CD14-positive monocyte (primary cell): ENCODE measurements around the gene ILDR1. TPM values are rescaled to one million over a fixed set of nuclear protein-coding genes. Genes with fewer than 3 reads are reported as not detected.

Experiments
- DNase-seq, 3 donors: peaks; one replicate each; pipeline ENCODE4 v3.0.0-alpha.2; 2011 to 2022
- H2AFZ ChIP-seq: 2 replicates; pipeline ENCODE4 v1.6.0; 2012; ENCODE audit warnings: mild to moderate bottlenecking, low read depth, low read length, inconsistent platforms; ENCODE audit not compliant: insufficient read depth, poor library complexity, severe bottlenecking
- H3K27ac ChIP-seq, 2 donors: 1 replicate in 1 of 2; 2 replicates in 1 of 2; pipeline ENCODE4 v1.5.1; 2012 to 2013; ENCODE audit warnings: low read length in 2 of 2, control low read depth in 1 of 2, inconsistent platforms in 1 of 2, low read depth in 1 of 2, mild to moderate bottlenecking in 1 of 2
- H3K27me3 ChIP-seq, 2 donors: one replicate each; pipeline versions ENCODE4 v1.6.0 to v1.6.1; 2011 to 2013; ENCODE audit warnings: low read length in 2 of 2; ENCODE audit not compliant: control insufficient read depth in 2 of 2, insufficient read depth in 2 of 2
- H3K36me3 ChIP-seq, 2 donors: replicated peaks in 1 of 2; 1 replicate in 1 of 2; 2 replicates in 1 of 2; pipeline versions ENCODE4 v1.5.1 to v1.6.1; 2012 to 2013; ENCODE audit warnings: low read length in 2 of 2, control low read depth in 1 of 2, inconsistent platforms in 1 of 2, mild to moderate bottlenecking in 1 of 2; ENCODE audit not compliant: insufficient read depth in 2 of 2, control insufficient read depth in 1 of 2
- H3K4me1 ChIP-seq, 2 donors: 1 replicate in 1 of 2; 2 replicates in 1 of 2; pipeline versions ENCODE4 v1.5.1 to v1.6.1; 2012 to 2013; ENCODE audit warnings: low read length in 2 of 2, control low read depth in 1 of 2, inconsistent platforms in 1 of 2, mild to moderate bottlenecking in 1 of 2, moderate library complexity in 1 of 2; ENCODE audit not compliant: insufficient read depth in 2 of 2, control insufficient read depth in 1 of 2
- H3K4me2 ChIP-seq: replicated peaks from 2 replicates; pipeline ENCODE3; 2012; ENCODE audit warnings: low read length, moderate library complexity, mild to moderate bottlenecking; ENCODE audit not compliant: poor library complexity, severe bottlenecking; ENCODE audit errors: extremely low read depth
- H3K4me3 ChIP-seq, 3 experiments: fragments of 200-600 bp in 1 of 3; sonication (generic) in 1 of 3; replicated peaks in 1 of 3; 1 replicate in 2 of 3; 2 replicates in 1 of 3; pipeline ENCODE4 v1.5.1; 2011 to 2013; ENCODE audit warnings: low read length in 3 of 3, mild to moderate bottlenecking in 3 of 3, control low read depth in 2 of 3, low read depth in 2 of 3, inconsistent platforms in 1 of 3, moderate library complexity in 1 of 3
- H3K79me2 ChIP-seq: 2 replicates; pipeline ENCODE4 v1.6.0; 2012; ENCODE audit warnings: mild to moderate bottlenecking, control low read depth, inconsistent platforms, low read length, moderate library complexity; ENCODE audit not compliant: insufficient read depth
- H3K9ac ChIP-seq: 2 replicates; pipeline ENCODE4 v1.6.0; 2017; ENCODE audit warnings: low read length, mild to moderate bottlenecking; ENCODE audit not compliant: insufficient read depth, poor library complexity, severe bottlenecking
- H3K9me3 ChIP-seq, 2 donors: replicated peaks in 1 of 2; 1 replicate in 1 of 2; 2 replicates in 1 of 2; pipeline versions ENCODE4 v1.5.1 to v1.6.1; 2012 to 2013; ENCODE audit warnings: low read length in 2 of 2, control low read depth in 1 of 2; ENCODE audit not compliant: control insufficient read depth in 1 of 2, insufficient read depth in 1 of 2
- H4K20me1 ChIP-seq: 2 replicates; pipeline ENCODE4 v1.6.0; 2012; ENCODE audit warnings: mild to moderate bottlenecking, low read length, control low read depth, moderate library complexity; ENCODE audit not compliant: insufficient read depth
- H3K27ac Mint-ChIP-seq, 7 donors: one replicate each; pipeline ENCODE4 v1.8.0; 2020; ENCODE audit warnings: mild to moderate bottlenecking in 7 of 7, mixed read lengths in 7 of 7, moderate library complexity in 6 of 7, inconsistent platforms in 2 of 7
- H3K27me3 Mint-ChIP-seq, 3 donors: one replicate each; pipeline ENCODE4 v1.8.0; 2021 to 2022; ENCODE audit warnings: low read depth in 3 of 3, mild to moderate bottlenecking in 3 of 3, mixed read lengths in 3 of 3, moderate library complexity in 3 of 3, inconsistent platforms in 1 of 3
- H3K36me3 Mint-ChIP-seq, 2 donors: one replicate each; pipeline ENCODE4 v1.8.0; 2020; ENCODE audit warnings: mixed read lengths in 2 of 2, inconsistent platforms in 1 of 2, mild to moderate bottlenecking in 1 of 2
- H3K4me1 Mint-ChIP-seq: one replicate; pipeline ENCODE4 v1.8.0; 2020; ENCODE audit warnings: mild to moderate bottlenecking, mixed read lengths
- H3K4me3 Mint-ChIP-seq, 2 donors: one replicate each; pipeline ENCODE4 v1.8.0; 2020; ENCODE audit warnings: mild to moderate bottlenecking in 2 of 2, mixed read lengths in 2 of 2, moderate library complexity in 1 of 2
- H3K9me3 Mint-ChIP-seq, 7 donors: one replicate each; pipeline ENCODE4 v1.8.0; 2020 to 2022; ENCODE audit warnings: mixed read lengths in 7 of 7, mild to moderate bottlenecking in 6 of 7, moderate library complexity in 6 of 7, inconsistent platforms in 2 of 7
- CTCF ChIP-seq: fragments of 200-600 bp; IDR thresholded peaks from one replicate; pipeline ENCODE4 v1.8.0; 2022; ENCODE audit warnings: antibody characterized with exemption, mild to moderate bottlenecking
- WGBS: methylation state at CpG from one replicate; pipeline ENCODE4 v1.1.5; 2013; ENCODE audit warnings: missing lambda C conversion rate; ENCODE audit not compliant: insufficient coverage; 5-methylcytosine and 5-hydroxymethylcytosine counted together
- intact Hi-C, 2 donors: fragments of 100-400 bp; cut with micrococcal nuclease; formaldehyde crosslinking; loops; one replicate each; pipeline versions ENCODE4 v1.15.0 to v1.15.1; 2023
- polyA plus RNA-seq, 3 donors: library from polyadenylated mRNA; depleted of rRNA in 1 of 3; unstranded in 2 of 3; stranded (reverse) in 1 of 3; fragments of 300-500 nt in 2 of 3; fragments of >200 nt in 1 of 3; fragmentation: Illumina TruSeq in 2 of 3; gene quantifications; 1 replicate in 2 of 3; 2 replicates in 1 of 3; pipeline ENCODE4 v1.2.3, GENCODE V29; 2012 to 2021

ILDR1 gene
- polyA plus RNA-seq, 3 donors = 0.12 to 0.28 (median 0.20) TPM

DNA sequence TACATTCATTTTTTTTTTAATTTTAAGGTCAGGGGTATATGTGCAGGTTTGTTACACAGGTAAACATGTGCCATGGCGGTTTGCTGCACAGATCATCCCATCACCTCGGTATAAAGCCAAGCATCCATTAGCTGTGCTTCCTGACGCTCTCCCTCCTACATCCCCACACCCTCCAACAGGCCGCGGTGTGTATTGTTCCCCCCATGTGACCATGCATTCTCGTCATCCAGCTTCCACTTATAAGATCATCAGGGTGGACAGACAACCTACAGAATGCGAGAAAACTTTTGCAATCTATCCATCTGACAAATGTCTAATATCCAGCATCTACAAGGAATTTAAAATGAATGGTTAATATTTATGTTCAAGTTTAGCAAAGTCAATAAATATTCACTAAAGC lies 19.4 kb downstream of the ILDR1 start:
- no peak for DNase-seq
- no peaks in the 10 kb centered on the region for H3K27me3 ChIP-seq
- H3K4me3 ChIP-seq = peak overlapping the region; percentile 12 to 68 (median 63)
- Mint-ChIP-seq H3K27me3 (peaks cover 0 to 5% (median 0%) of the 10 kb centered on the region in 3 donors), H3K4me3 (peak overlapping the region; percentile 70 to 76), H3K9me3 (peaks cover 0 to 2% (median 0%) of the 10 kb centered on the region in 7 donors), H3K36me3 (peaks cover 0 to 2% of the 10 kb centered on the region in 2 donors), H3K27ac (peak overlapping the region; percentile 88 to 97 (median 91)), H3K4me1 (peaks cover 64% of the 10 kb centered on the region)
- H3K9ac ChIP-seq = peak overlapping the region; percentile 38
- H3K27ac ChIP-seq = peak overlapping the region; percentile 60 to 83
- peaks cover 54 to 64% of the 10 kb centered on the region in 2 donors for H3K4me1 ChIP-seq
- no peaks in the 10 kb centered on the region for H3K9me3 ChIP-seq
- H2AFZ ChIP-seq = peak overlapping the region; percentile 15
- no peaks in the 10 kb centered on the region for H3K79me2 ChIP-seq
- H4K20me1 ChIP-seq = no peaks in the 10 kb centered on the region
- peak overlapping the region; percentile 66 for H3K4me2 ChIP-seq
- H3K36me3 ChIP-seq = no peaks in the 10 kb centered on the region
- WGBS = 57% methylated on average over 4 of the region's 7 CpGs
- intact Hi-C loops = no loop called here
- TF ChIP-seq CTCF = no peak

GRCh38 chr3:122001892-122002291 lies 20.2 kb downstream of the ILDR1 start:
- Mint-ChIP-seq H3K27ac (peak overlapping the region in 2 of 7 donors; percentile 24 to 90), H3K36me3 (peaks cover 2 to 4% of the 10 kb centered on the region in 2 donors), H3K27me3 (peaks cover 0 to 5% (median 0%) of the 10 kb centered on the region in 3 donors), H3K9me3 (peaks cover 0 to 3% (median 0%) of the 10 kb centered on the region in 7 donors), H3K4me3 (no peak overlapping the region), H3K4me1 (peaks cover 71% of the 10 kb centered on the region)
- H3K9ac ChIP-seq = no peak overlapping the region
- intact Hi-C loops = no loop called here
- no peaks in the 10 kb centered on the region for H3K9me3 ChIP-seq
- H2AFZ ChIP-seq = no peak overlapping the region
- no peaks in the 10 kb centered on the region for H3K27me3 ChIP-seq
- DNase-seq = no peak
- H4K20me1 ChIP-seq = no peaks in the 10 kb centered on the region
- H3K4me1 ChIP-seq = peaks cover 61 to 71% of the 10 kb centered on the region in 2 donors
- 100% methylated on average over 1 of the region's 3 CpGs for WGBS
- no peaks in the 10 kb centered on the region for H3K79me2 ChIP-seq
- H3K4me3 ChIP-seq = no peak overlapping the region
- H3K36me3 ChIP-seq = no peaks in the 10 kb centered on the region
- no peak for TF ChIP-seq CTCF
- no peak overlapping the region for H3K27ac ChIP-seq
- H3K4me2 ChIP-seq = no peak overlapping the region
